Mucosa of descending colon (tissue), 3 donors: ENCODE data around the gene FRAS1. TPM values are rescaled to one million over a fixed set of nuclear protein-coding genes. Genes with fewer than 3 reads are reported as not detected.

Source experiments
- ATAC-seq: fragments of 200-7000 bp; cut with Tn5 transposase; one replicate; pipeline ENCODE4 v1.9.1; 2020; ENCODE audit warnings: mild to moderate bottlenecking, moderate library complexity
- DNase-seq, 3 donors: peaks; one replicate each; pipeline ENCODE4 v3.0.0-alpha.2; 2020
- H3K36me3 ChIP-seq: fragments of 200-600 bp; one replicate; pipeline ENCODE4 v1.8.0; 2021; ENCODE audit warnings: low read depth, mild to moderate bottlenecking
- H3K4me1 ChIP-seq: fragments of 200-600 bp; one replicate; pipeline ENCODE4 v1.8.0; 2021; ENCODE audit warnings: low read depth, mild to moderate bottlenecking
- H3K4me3 ChIP-seq: fragments of 200-600 bp; one replicate; pipeline ENCODE4 v1.8.0; 2021; ENCODE audit warnings: mild to moderate bottlenecking
- H3K9me3 ChIP-seq: fragments of 200-600 bp; one replicate; pipeline ENCODE4 v1.8.0; 2021; ENCODE audit warnings: mild to moderate bottlenecking
- intact Hi-C, 2 donors: fragments of 100-400 bp; cut with DNase I in 1 of 2; cut with micrococcal nuclease in 1 of 2; formaldehyde crosslinking; loops; one replicate each; pipeline versions ENCODE4 v1.11.0 to v1.11.1; 2022; cut with DNase I, micrococcal nuclease
- total RNA-seq, 3 donors: library from RNA; stranded (reverse); fragmentation: NEBNext Ultra II Directional in 2 of 3; extraction: Animal tissue kit (Norgen Biotek cat#: 25700) in 2 of 3; gene quantifications; one replicate each; pipeline versions ENCODE4 v1.2.1 to v1.2.4, GENCODE V29; 2021 to 2023
- TF ChIP-seq, protein P1 (sequence below): fragments of 200-600 bp; IDR thresholded peaks from one replicate; pipeline ENCODE4 v1.8.0; 2022; ENCODE audit warnings: antibody characterized with exemption, mild to moderate bottlenecking
- donor health status: DM: no; HTN: no; CAD: no; lungs with moderate emphysema.
- donor health status: DM: no; HTN: no; CAD: no.
- donor health status: DM: no; HTN: yes; CAD: no.

Gene FRAS1
- total RNA-seq, 3 donors from 2014 or later = 1.2 to 9.3 (median 2.2) TPM

- H3K9me3 ChIP-seq = no peaks in the 10 kb centered on the region
- DNase-seq (no peak), ATAC-seq (no peak)
- intact Hi-C loops = no loop called here
- no peaks in the 10 kb centered on the region for H3K36me3 ChIP-seq
- TF ChIP-seq, protein P1, sequence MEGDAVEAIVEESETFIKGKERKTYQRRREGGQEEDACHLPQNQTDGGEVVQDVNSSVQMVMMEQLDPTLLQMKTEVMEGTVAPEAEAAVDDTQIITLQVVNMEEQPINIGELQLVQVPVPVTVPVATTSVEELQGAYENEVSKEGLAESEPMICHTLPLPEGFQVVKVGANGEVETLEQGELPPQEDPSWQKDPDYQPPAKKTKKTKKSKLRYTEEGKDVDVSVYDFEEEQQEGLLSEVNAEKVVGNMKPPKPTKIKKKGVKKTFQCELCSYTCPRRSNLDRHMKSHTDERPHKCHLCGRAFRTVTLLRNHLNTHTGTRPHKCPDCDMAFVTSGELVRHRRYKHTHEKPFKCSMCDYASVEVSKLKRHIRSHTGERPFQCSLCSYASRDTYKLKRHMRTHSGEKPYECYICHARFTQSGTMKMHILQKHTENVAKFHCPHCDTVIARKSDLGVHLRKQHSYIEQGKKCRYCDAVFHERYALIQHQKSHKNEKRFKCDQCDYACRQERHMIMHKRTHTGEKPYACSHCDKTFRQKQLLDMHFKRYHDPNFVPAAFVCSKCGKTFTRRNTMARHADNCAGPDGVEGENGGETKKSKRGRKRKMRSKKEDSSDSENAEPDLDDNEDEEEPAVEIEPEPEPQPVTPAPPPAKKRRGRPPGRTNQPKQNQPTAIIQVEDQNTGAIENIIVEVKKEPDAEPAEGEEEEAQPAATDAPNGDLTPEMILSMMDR = no peak
- H3K4me3 ChIP-seq = no peak overlapping the region
- H3K4me1 ChIP-seq = peaks cover 8% of the 10 kb centered on the region
Measured at GRCh38 chr4:78553529-78554060, 496.5 kb downstream of the FRAS1 start.

DNA sequence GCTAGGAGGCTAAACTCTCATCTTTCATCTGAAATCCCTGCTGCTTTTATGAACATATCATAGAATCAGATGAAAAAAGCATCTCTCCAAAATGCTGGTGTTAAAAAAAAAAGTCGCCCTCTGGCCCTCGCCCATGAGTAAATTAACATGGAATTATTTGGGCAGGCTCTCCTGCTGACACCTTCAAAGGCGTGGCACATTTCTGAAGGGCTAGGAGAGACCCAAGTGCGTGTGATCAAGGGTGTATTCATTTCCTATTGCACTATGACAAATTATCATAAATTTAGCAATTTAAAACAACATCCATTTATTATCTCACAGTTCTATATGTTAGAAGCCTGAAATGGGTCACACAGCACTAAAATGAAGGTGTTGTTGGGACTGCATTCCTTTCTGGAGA is 499.5 kb downstream of the FRAS1 start:
- Histone ChIP-seq H3K4me1 (peaks cover 8% of the 10 kb centered on the region), H3K9me3 (no peaks in the 10 kb centered on the region), H3K36me3 (no peaks in the 10 kb centered on the region), H3K4me3 (no peak overlapping the region)
- no peak for ATAC-seq
- intact Hi-C loops = no loop called here
- TF ChIP-seq, protein P1 = no peak
- DNase-seq = no peak

DNA sequence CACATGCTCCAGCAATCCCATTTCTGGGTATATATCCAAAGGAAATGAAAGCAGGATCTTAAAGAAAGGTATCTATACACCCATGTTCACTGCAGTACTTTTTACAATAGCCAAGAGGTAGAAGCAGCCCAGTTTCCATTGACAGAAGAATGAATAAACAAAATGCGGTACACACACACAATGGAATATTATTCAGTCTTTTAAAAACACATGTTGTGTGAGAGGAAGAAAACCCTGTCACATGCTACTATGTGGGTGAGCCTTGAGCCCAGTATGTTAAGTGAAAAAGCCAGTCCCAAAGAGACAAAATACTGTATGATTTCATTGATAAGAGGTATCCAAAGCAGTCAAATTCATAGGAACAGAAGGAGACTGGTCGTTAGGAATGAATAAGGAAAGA is 500.7 kb downstream of the FRAS1 start:
- TF ChIP-seq, protein P1 = no peak

GRCh38 chr4:78558410-78558809 is 501.3 kb downstream of the FRAS1 start:
- intact Hi-C loops = no loop called here
- DNase-seq (no peak), ATAC-seq (no peak)
- H3K4me3 ChIP-seq = no peak overlapping the region
- H3K9me3 ChIP-seq = no peaks in the 10 kb centered on the region
- TF ChIP-seq, protein P1 = no peak
- H3K36me3 ChIP-seq = no peaks in the 10 kb centered on the region
- H3K4me1 ChIP-seq = peaks cover 3% of the 10 kb centered on the region

More for the DNA sequence above, 500.7 kb downstream of the FRAS1 start:
- no peaks in the 10 kb centered on the region for H3K9me3 ChIP-seq
- no peak overlapping the region for H3K4me3 ChIP-seq
- H3K36me3 ChIP-seq = no peaks in the 10 kb centered on the region
- DNase-seq (no peak), ATAC-seq (no peak)
- H3K4me1 ChIP-seq = peaks cover 3% of the 10 kb centered on the region
- intact Hi-C loops = no loop called here

- Histone ChIP-seq H3K4me1 (peaks cover 3% of the 10 kb centered on the region), H3K4me3 (no peak overlapping the region), H3K9me3 (no peaks in the 10 kb centered on the region), H3K36me3 (no peaks in the 10 kb centered on the region)
- DNase-seq (no peak), ATAC-seq (no peak)
- intact Hi-C loops = no loop called here
- TF ChIP-seq, protein P1 = no peak
Measured at GRCh38 chr4:78560296-78560963, 503.3 kb downstream of the FRAS1 start.
